K562 (cell line): ENCODE data around the gene PTAFR. TPM values are rescaled to one million over a fixed set of nuclear protein-coding genes. Genes with fewer than 3 reads are reported as not detected.

ENCODE experiments used
- BCLAF1 ChIP-seq, 2 experiments: fragments of 450-650 bp in 1 of 2; IDR thresholded peaks; 2 replicates each; pipeline ENCODE4 v1.6.1; 2011 to 2017; ENCODE audit warnings: low read depth in 2 of 2, antibody characterized with exemption in 1 of 2, borderline replicate concordance in 1 of 2, low read length in 1 of 2, mild to moderate bottlenecking in 1 of 2, mixed read lengths in 1 of 2; ENCODE audit not compliant: control insufficient read depth in 1 of 2
- BMI1 ChIP-seq: fragments of 150-350 bp; IDR thresholded peaks from 2 replicates; pipeline ENCODE4 v1.6.1; 2014; ENCODE audit warnings: low read length
- C11orf30 ChIP-seq: fragments of 450-650 bp; IDR thresholded peaks from 2 replicates; pipeline ENCODE4 v1.6.1; 2016; ENCODE audit warnings: low read depth, mild to moderate bottlenecking
- ETV6 ChIP-seq, 3 experiments: fragments of 150-350 bp in 1 of 3; sonication (generic) in 1 of 3; formaldehyde crosslinking in 1 of 3; IDR thresholded peaks; 2 replicates each; pipeline versions ENCODE4 v1.6.1 to v1.8.0; 2014 to 2022; ENCODE audit warnings: borderline replicate concordance in 2 of 3, low read depth in 2 of 3, antibody characterized with exemption in 1 of 3, low read length in 1 of 3, mild to moderate bottlenecking in 1 of 3, missing genetic modification reagents in 1 of 3
- FOSL1 ChIP-seq: fragments of 200-800 bp; sonication (Bioruptor generic); conservative IDR thresholded peaks from 2 replicates; pipeline ENCODE4 v1.6.1; 2016; ENCODE audit warnings: missing genetic modification characterization, missing compliant biosample characterization
- FOXM1 ChIP-seq, 2 experiments: fragments of 450-650 bp in 1 of 2; sonication (generic) in 1 of 2; formaldehyde crosslinking in 1 of 2; IDR thresholded peaks; 2 replicates each; pipeline versions ENCODE4 v1.6.1 to v1.9.0; 2017 to 2022; ENCODE audit warnings: low read depth in 2 of 2, mild to moderate bottlenecking in 2 of 2, missing genetic modification reagents in 1 of 2, moderate library complexity in 1 of 2
- JUND ChIP-seq, 2 experiments: IDR thresholded peaks; 2 replicates in 1 of 2; 3 replicates in 1 of 2; pipeline ENCODE4 v1.6.1; 2011; ENCODE audit warnings: borderline replicate concordance in 2 of 2, low read depth in 2 of 2, low read length in 2 of 2, improper control_type of control experiment in 1 of 2, missing biosample characterization in 1 of 2, missing genetic modification characterization in 1 of 2, missing genetic modification reagents in 1 of 2
- LCOR ChIP-seq: sonication (generic); formaldehyde crosslinking; IDR thresholded peaks from 2 replicates; pipeline ENCODE4 v1.8.0; 2022; ENCODE audit warnings: mild to moderate bottlenecking, missing genetic modification reagents
- RBBP5 ChIP-seq: fragments of 200-600 bp; sonication (generic); IDR thresholded peaks from 2 replicates; pipeline ENCODE4 v1.6.1; 2012; ENCODE audit warnings: borderline replicate concordance, mild to moderate bottlenecking, low read length, control low read depth, inconsistent platforms; ENCODE audit not compliant: insufficient read depth, poor library complexity, severe bottlenecking
- RCOR1 ChIP-seq, 2 experiments: IDR thresholded peaks; 2 replicates each; pipeline ENCODE4 v1.6.1; 2012; ENCODE audit warnings: low read depth in 2 of 2, low read length in 2 of 2, borderline replicate concordance in 1 of 2, improper control_type of control experiment in 1 of 2
- SP1 ChIP-seq: sonication (generic); formaldehyde crosslinking; IDR thresholded peaks from 2 replicates; pipeline ENCODE4 v1.8.1; 2022; ENCODE audit warnings: mild to moderate bottlenecking, missing genetic modification reagents
- TAF7 ChIP-seq: fragments of 450-650 bp; IDR thresholded peaks from 2 replicates; pipeline ENCODE4 v1.6.1; 2016; ENCODE audit warnings: missing genetic modification characterization, missing compliant biosample characterization
- TEAD4 ChIP-seq, 2 experiments: sonication (generic) in 1 of 2; formaldehyde crosslinking in 1 of 2; IDR thresholded peaks; 2 replicates each; pipeline versions ENCODE4 v1.6.1 to v1.8.0; 2012 to 2022; ENCODE audit warnings: borderline replicate concordance in 1 of 2, inconsistent platforms in 1 of 2, low read length in 1 of 2, mild to moderate bottlenecking in 1 of 2, missing genetic modification reagents in 1 of 2
- TOE1 ChIP-seq, 2 experiments: fragments of 450-650 bp in 1 of 2; sonication (generic) in 1 of 2; formaldehyde crosslinking in 1 of 2; IDR thresholded peaks; 2 replicates each; pipeline versions ENCODE4 v1.7.1 to v1.8.0; 2016 to 2022; ENCODE audit warnings: borderline replicate concordance in 2 of 2, mild to moderate bottlenecking in 2 of 2, antibody characterized with exemption in 1 of 2, inconsistent platforms in 1 of 2, low read depth in 1 of 2, missing genetic modification reagents in 1 of 2, moderate library complexity in 1 of 2
- TRIM24 ChIP-seq, 2 experiments: fragments of 450-650 bp; IDR thresholded peaks; 2 replicates each; pipeline ENCODE4 v1.6.1; 2016
- ZBTB2 ChIP-seq: fragments of 450-650 bp; IDR thresholded peaks from 2 replicates; pipeline ENCODE4 v1.6.1; 2016; ENCODE audit warnings: antibody characterized with exemption
- ZBTB8A ChIP-seq: fragments of 450-650 bp; IDR thresholded peaks from 2 replicates; pipeline ENCODE4 v1.6.1; 2018; ENCODE audit warnings: mild to moderate bottlenecking, moderate library complexity; ENCODE audit not compliant: partially characterized antibody
- ZEB2 ChIP-seq: fragments of 450-650 bp; IDR thresholded peaks from 2 replicates; pipeline ENCODE4 v1.6.1; 2016
- ZNF23 ChIP-seq: fragments of 250-450 bp; sonication (Bioruptor Pico); IDR thresholded peaks from 2 replicates; pipeline ENCODE4 v1.4.0; 2020; ENCODE audit warnings: mild to moderate bottlenecking
- ZNF239 ChIP-seq: fragments of 250-450 bp; sonication (Bioruptor Pico); IDR thresholded peaks from 2 replicates; pipeline ENCODE4 v1.4.0; 2020; ENCODE audit warnings: mild to moderate bottlenecking
- polyA plus RNA-seq, 8 experiments: library from polyadenylated mRNA; depleted of rRNA in 4 of 8; stranded (reverse) in 5 of 8; unstranded in 3 of 8; fragments of >200 nt; fragmentation: Nextera tagmentation in 2 of 8; fragmentation: Illumina TruSeq in 1 of 8; extraction: Ambion mirVana in 2 of 8; extraction: Trizol in 1 of 8; gene quantifications; 2 replicates each; pipeline versions ENCODE4 v1.2.1 to v1.2.3, GENCODE V29; 2011 to 2014; ENCODE audit warnings: inconsistent platforms in 1 of 8, missing spikeins in 1 of 8
- total RNA-seq, 7 experiments: library from RNA; depleted of rRNA in 6 of 7; stranded (reverse); fragments of >200 nt in 6 of 7; fragmentation: Illumina TruSeq in 2 of 7; extraction: Trizol in 2 of 7; gene quantifications; 2 replicates each; pipeline versions ENCODE4 v1.2.1 to v1.2.3, GENCODE V29; 2011 to 2021; ENCODE audit warnings: low replicate concordance in 1 of 7

Gene PTAFR
- total and polyA plus RNA-seq, 9 of the 15 experiments (the other 6 are each of a cell fraction or from before 2014, with no cell fraction given) = 0.15 to 0.55 (median 0.40) TPM; not detected in 1

GRCh38 chr1:28172713-28173150, 3.8 kb downstream of the PTAFR start (continued):
- TF ChIP-seq ZBTB2 (peak; percentile 74; the same call in 1 of the 2 replicates), RBBP5 (peak; percentile 44), TOE1 (IDR thresholded peaks at IDR 0.05; ENCODE audit: borderline replicate concordance) (no peak), TOE1 (CRISPR knock-in tag; IDR thresholded peaks at IDR 0.05; ENCODE audit: borderline replicate concordance, low read depth) (0 out of 2 replicates have a peak, but pooled peaks have one; percentile 66), RCOR1 (IDR thresholded peaks at IDR 0.05; ENCODE audit: borderline replicate concordance in 1 of 2, low read depth in 2 of 2, low read length in 2 of 2) (peak; percentile 48 to 99; a peak in 3 of 4 replicates), TEAD4 (IDR thresholded peaks at IDR 0.05; ENCODE audit: low read length) (peak; percentile 92), TEAD4 (CRISPR knock-in tag; IDR thresholded peaks at IDR 0.05; ENCODE audit: borderline replicate concordance) (no peak), SP1 (CRISPR knock-in tag) (0 out of 2 replicates have a peak, but pooled peaks have one; percentile 60), BCLAF1 (IDR thresholded peaks at IDR 0.05; ENCODE audit: borderline replicate concordance in 1 of 2, control insufficient read depth in 1 of 2, low read depth in 2 of 2, low read length in 1 of 2) (no peak), FOSL1 (peak; percentile 78), LCOR (CRISPR knock-in tag) (peak; percentile 97), ZEB2 (peak; percentile 73), TRIM24 (IDR thresholded peaks at IDR 0.05) (peak; percentile 72 to 84; a peak in 3 of 4 replicates), ETV6 (IDR thresholded peaks at IDR 0.05; ENCODE audit: borderline replicate concordance in 1 of 2, low read depth in 2 of 2, low read length in 1 of 2) (peak in 1 of 2 experiments; percentile 40; a peak in 1 of 4 replicates), ETV6 (CRISPR knock-in tag; IDR thresholded peaks at IDR 0.05; ENCODE audit: borderline replicate concordance) (no peak), C11orf30 (no peak), ZBTB8A (no peak), JUND (IDR thresholded peaks at IDR 0.05; ENCODE audit: borderline replicate concordance, low read depth, low read length) (peak; percentile 77), JUND (tag; IDR thresholded peaks at IDR 0.05; ENCODE audit: borderline replicate concordance, low read depth, low read length) (peak; percentile 70; the same call in 1 of the 3 replicates), BMI1 (no peak), FOXM1 (IDR thresholded peaks at IDR 0.05; ENCODE audit: low read depth) (peak; percentile 81), FOXM1 (CRISPR knock-in tag; IDR thresholded peaks at IDR 0.05; ENCODE audit: low read depth) (no peak), TAF7 (tag) (no peak), ZNF23 (CRISPR knock-in tag) (no peak), ZNF239 (peak; percentile 53; the same call in 1 of the 2 replicates)
